Endothelial cell of umbilical vein (primary cell): ENCODE data around the gene PXT1. TPM values are rescaled to one million over a fixed set of nuclear protein-coding genes. Genes with fewer than 3 reads are reported as not detected.
"Not testable (repeated sequence)": the region's sequence is repeated elsewhere in the genome, so short reads cannot be mapped to it uniquely, and the experiment has no call there.

Source experiments
- BruUV-seq: library from RNA; stranded (reverse); fragments of 400-500 nt; replicated peaks from 2 replicates; lab custom pipeline; 2021; lab: Mats Ljungman, UMichigan
- CTCF ChIA-PET: fragments of 300-600, 350-600 bp; sonication (Branson Sonifier 250); formaldehyde crosslinking; loops from one replicate; lab custom pipeline; 2021; ENCODE audit warnings: antibody characterized with exemption, inconsistent platforms; lab: Charles Lee
- POLR2A ChIA-PET: fragments of 300-600, 350-600 bp; sonication (Branson Sonifier 250); formaldehyde crosslinking; loops from one replicate; lab custom pipeline; 2021; ENCODE audit warnings: antibody characterized with exemption, inconsistent platforms; lab: Charles Lee
- DNase-seq: peaks from one replicate; pipeline ENCODE4 v3.0.0-alpha.2; 2011; ENCODE audit warnings: low read depth, low spot score
- FAIRE-seq: peaks from 2 replicates; lab custom pipeline; 2011; peaks lifted over from hg19 to GRCh38; lab: Jason Lieb, UNC
- H2AFZ ChIP-seq: 2 replicates; pipeline ENCODE4 v1.6.0; 2012; ENCODE audit warnings: low read depth, low read length, control low read depth, inconsistent platforms
- H3K27ac ChIP-seq: 2 replicates; pipeline ENCODE4 v1.5.1; 2011; ENCODE audit warnings: low read depth, mild to moderate bottlenecking, control low read depth, low read length, moderate library complexity; ENCODE audit not compliant: insufficient read depth
- H3K27me3 ChIP-seq, 2 experiments: 2 replicates each; pipeline versions ENCODE4 v1.6.0 to v1.6.1; 2011; ENCODE audit warnings: low read length in 2 of 2, mixed read lengths in 1 of 2; ENCODE audit not compliant: control insufficient read depth in 2 of 2, insufficient read depth in 2 of 2
- H3K36me3 ChIP-seq, 2 experiments: 2 replicates in 1 of 2; 3 replicates in 1 of 2; pipeline ENCODE4 v1.5.1; 2011; ENCODE audit warnings: low read length in 2 of 2, mild to moderate bottlenecking in 1 of 2, moderate library complexity in 1 of 2; ENCODE audit not compliant: control insufficient read depth in 2 of 2, insufficient read depth in 2 of 2; ENCODE audit errors: extremely low read depth in 1 of 2
- H3K4me1 ChIP-seq: 3 replicates; pipeline ENCODE4 v1.5.1; 2011; ENCODE audit warnings: mild to moderate bottlenecking, low read length; ENCODE audit not compliant: control insufficient read depth, insufficient read depth; ENCODE audit errors: extremely low read depth
- H3K4me2 ChIP-seq: 2 replicates; pipeline ENCODE4 v1.6.1; 2011; ENCODE audit warnings: low read length, control low read depth, mixed read lengths; ENCODE audit not compliant: insufficient read depth
- H3K4me3 ChIP-seq, 3 experiments: fragments of 200-600 bp in 1 of 3; sonication (generic), shearing (Covaris generic) in 1 of 3; replicated peaks in 1 of 3; 2 replicates each; pipeline ENCODE4 v1.5.1; 2011 to 2016; ENCODE audit warnings: control low read depth in 3 of 3, low read length in 3 of 3, mild to moderate bottlenecking in 2 of 3, inconsistent platforms in 1 of 3, low read depth in 1 of 3, moderate library complexity in 1 of 3; ENCODE audit not compliant: insufficient read depth in 1 of 3
- H3K79me2 ChIP-seq: 2 replicates; pipeline ENCODE4 v1.6.0; 2012; ENCODE audit warnings: low read length, inconsistent platforms; ENCODE audit not compliant: control insufficient read depth, insufficient read depth
- H3K9ac ChIP-seq: replicated peaks from 2 replicates; pipeline ENCODE3; 2011; ENCODE audit warnings: low read length, control low read depth; ENCODE audit not compliant: insufficient read depth; ENCODE audit errors: extremely low read depth
- H3K9me1 ChIP-seq: replicated peaks from 3 replicates; pipeline ENCODE4 v1.6.0; 2011; ENCODE audit warnings: mild to moderate bottlenecking, low read length; ENCODE audit not compliant: control insufficient read depth, insufficient read depth; ENCODE audit errors: extremely low read depth
- H3K9me3 ChIP-seq: replicated peaks from 2 replicates; pipeline ENCODE4 v1.5.1; 2012; ENCODE audit warnings: low read length, inconsistent platforms; ENCODE audit not compliant: control insufficient read depth, insufficient read depth
- H4K20me1 ChIP-seq: replicated peaks from 2 replicates; pipeline ENCODE3; 2011; ENCODE audit warnings: mild to moderate bottlenecking, low read length; ENCODE audit not compliant: control insufficient read depth, insufficient read depth; ENCODE audit errors: extremely low read depth
- FOS ChIP-seq: IDR thresholded peaks from 2 replicates; pipeline ENCODE4 v1.6.1; 2011; ENCODE audit warnings: mild to moderate bottlenecking, low read length, moderate library complexity, borderline replicate concordance; ENCODE audit not compliant: insufficient read depth
- GATA2 ChIP-seq: IDR thresholded peaks from 2 replicates; pipeline ENCODE4 v1.7.0; 2011; ENCODE audit warnings: low read depth, mild to moderate bottlenecking, moderate library complexity, mixed read lengths, low read length; ENCODE audit not compliant: insufficient read length, insufficient read depth
- POLR2A ChIP-seq: IDR thresholded peaks from 2 replicates; pipeline ENCODE4 v1.6.1; 2012; ENCODE audit warnings: low read depth, mild to moderate bottlenecking, control low read depth, low read length
- POLR2AphosphoS5 ChIP-seq: IDR thresholded peaks from 2 replicates; pipeline ENCODE4 v1.6.1; 2012; ENCODE audit warnings: low read depth, mild to moderate bottlenecking, control low read depth, low read length, moderate library complexity; ENCODE audit not compliant: insufficient read depth
- dilution Hi-C: fragments of 300-500 bp; cut with MboI; formaldehyde crosslinking; loops from one replicate; pipeline ENCODE4 v1.15.0; 2019; ENCODE audit warnings: low sequenced_read_pairs; ENCODE audit not compliant: extremely low pct_ligation_motif_present
- intact Hi-C: fragments of 100-400 bp; cut with micrococcal nuclease; formaldehyde crosslinking; loops from one replicate; pipeline ENCODE4 v1.10.0; 2022
- polyA plus RNA-seq, 4 experiments: library from polyadenylated mRNA; depleted of rRNA in 3 of 4; stranded (reverse) in 3 of 4; unstranded in 1 of 4; fragments of >200 nt; gene quantifications; 2 replicates each; pipeline versions ENCODE4 v1.2.1 to v1.2.3, GENCODE V29; 2011 to 2012; ENCODE audit warnings: missing spikeins in 1 of 4
- total RNA-seq: library from RNA; stranded (reverse); gene quantifications from 2 replicates; pipeline ENCODE4 v1.2.3, GENCODE V29; 2021

Gene PXT1
- total and polyA plus RNA-seq, 2 donors (not counting 3 experiments of a cell fraction or from before 2014, with no cell fraction given), result not detected

- H3K9me1 ChIP-seq, H3K9ac ChIP-seq, H3K79me2 ChIP-seq, FAIRE-seq, DNase-seq, H3K4me3 ChIP-seq, H3K27ac ChIP-seq, H3K9me3 ChIP-seq, H4K20me1 ChIP-seq, POLR2A ChIA-PET, H3K36me3 ChIP-seq, intact Hi-C loops, BruUV-seq, H3K27me3 ChIP-seq, H2AFZ ChIP-seq, dilution Hi-C loops, H3K4me2 ChIP-seq: not testable (repeated sequence)
- CTCF ChIA-PET, result interaction anchor here (1.8 to 12.9 kb wide), 5 partner anchors 10 to 240 kb away, joined by 4 to 373 read pairs (median 8); no protein-coding TSS in a partner anchor
- H3K4me1 ChIP-seq, result peaks cover 12% of the 10 kb centered on the region
Measured at GRCh38 chr6:36363371-36363752, 79.3 kb downstream of the PXT1 start.

GRCh38 chr6:36362551-36363370, 79.9 kb downstream of the PXT1 start:
- FAIRE-seq (no peak), DNase-seq (no peak)
- no peak for TF ChIP-seq GATA2
- no peak for TF ChIP-seq POLR2A
- TF ChIP-seq FOS, result no peak
- TF ChIP-seq POLR2AphosphoS5, result no peak
- no peaks in the 10 kb centered on the region for H4K20me1 ChIP-seq
- H2AFZ ChIP-seq, result no peak overlapping the region
- ChIA-PET POLR2A (no interaction called here), CTCF (interaction anchor here (1.8 to 12.9 kb wide), 5 partner anchors 11 to 239 kb away, joined by 4 to 373 read pairs (median 17); no protein-coding TSS in a partner anchor)
- intact Hi-C loops (no loop called here), dilution Hi-C loops (no loop called here)
- H3K9me1 ChIP-seq, result no peaks in the 10 kb centered on the region
- H3K4me2 ChIP-seq, result no peak overlapping the region
- BruUV-seq, result no TSS peak
- no peaks in the 10 kb centered on the region for H3K9me3 ChIP-seq
- H3K27ac ChIP-seq, result no peak overlapping the region
- no peak overlapping the region for H3K4me3 ChIP-seq
- no peaks in the 10 kb centered on the region for H3K36me3 ChIP-seq
- H3K27me3 ChIP-seq, result no peaks in the 10 kb centered on the region
- H3K79me2 ChIP-seq, result no peaks in the 10 kb centered on the region
- peaks cover 17% of the 10 kb centered on the region for H3K4me1 ChIP-seq
- H3K9ac ChIP-seq, result no peak overlapping the region
